ENCODE data around the gene PIGZ.

Gene PIGZ

GRCh38 chr3:196967412-196968232 is 1.0 kb downstream of the PIGZ start:
- no peak overlapping the region for H3K27ac ChIP-seq
- TF ChIP-seq FOXP2 (optimal IDR thresholded peaks at IDR 0.05; ENCODE audit: control extremely low read depth, extremely low read length, insufficient read depth) (no peak), POLR2AphosphoS5 (IDR thresholded peaks at IDR 0.05; ENCODE audit: borderline replicate concordance, low read depth, low read length) (no peak)
- no peaks in the 10 kb centered on the region for H3K36me3 ChIP-seq (ENCODE audit: insufficient read depth, low read length)
- DNase-seq (ENCODE audit: low read depth, low spot score), result no peak
- no peaks in the 10 kb centered on the region for H3K9me3 ChIP-seq (ENCODE audit: low read depth, low read length)
- H3K4me3 ChIP-seq, result peak overlapping the region; percentile 86
- peak overlapping the region; percentile 56 for H3K9ac ChIP-seq (ENCODE audit: insufficient read length)

- no peaks in the 10 kb centered on the region for H3K9me3 ChIP-seq (ENCODE audit: low read depth, low read length)
- H3K4me3 ChIP-seq, result no peak overlapping the region
- no peak for TF ChIP-seq POLR2AphosphoS5 (IDR thresholded peaks at IDR 0.05; ENCODE audit: borderline replicate concordance, low read depth, low read length)
- no peak for TF ChIP-seq EZH2 (IDR thresholded peaks at IDR 0.05)
- TF ChIP-seq FOXP2 (optimal IDR thresholded peaks at IDR 0.05; ENCODE audit: control extremely low read depth, extremely low read length, insufficient read depth), result no peak
- no peak overlapping the region for H3K27ac ChIP-seq
- no peak for DNase-seq (ENCODE audit: low read depth, low spot score)
- no peak overlapping the region for H3K9ac ChIP-seq (ENCODE audit: insufficient read length)
- no peaks in the 10 kb centered on the region for H3K36me3 ChIP-seq (ENCODE audit: insufficient read depth, low read length)
Observed at GRCh38 chr3:196966526-196967401, 1.9 kb downstream of the PIGZ start.

- TF ChIP-seq EZH2 (IDR thresholded peaks at IDR 0.05) (no peak), POLR2AphosphoS5 (IDR thresholded peaks at IDR 0.05; ENCODE audit: borderline replicate concordance, low read depth, low read length) (no peak), FOXP2 (optimal IDR thresholded peaks at IDR 0.05; ENCODE audit: control extremely low read depth, extremely low read length, insufficient read depth) (no peak)
- DNase-seq (ENCODE audit: low read depth, low spot score), result no peak
- Histone ChIP-seq H3K9me3 (ENCODE audit: low read depth, low read length) (no peaks in the 10 kb centered on the region), H3K27ac (no peak overlapping the region), H3K4me3 (no peak overlapping the region), H3K9ac (ENCODE audit: insufficient read length) (no peak overlapping the region), H3K36me3 (ENCODE audit: insufficient read depth, low read length) (no peaks in the 10 kb centered on the region)
Observed at GRCh38 chr3:196965804-196966173, 2.8 kb downstream of the PIGZ start.

- TF ChIP-seq FOXP2 (optimal IDR thresholded peaks at IDR 0.05; ENCODE audit: control extremely low read depth, extremely low read length, insufficient read depth) (no peak), EZH2 (IDR thresholded peaks at IDR 0.05) (no peak), POLR2AphosphoS5 (IDR thresholded peaks at IDR 0.05; ENCODE audit: borderline replicate concordance, low read depth, low read length) (no peak)
- no peak overlapping the region for H3K4me3 ChIP-seq
- no peaks in the 10 kb centered on the region for H3K9me3 ChIP-seq (ENCODE audit: low read depth, low read length)
- no peak overlapping the region for H3K9ac ChIP-seq (ENCODE audit: insufficient read length)
- no peak overlapping the region for H3K27ac ChIP-seq
- H3K36me3 ChIP-seq (ENCODE audit: insufficient read depth, low read length), result no peaks in the 10 kb centered on the region
- DNase-seq (ENCODE audit: low read depth, low spot score), result no peak
Observed at GRCh38 chr3:196965112-196965803, 3.4 kb downstream of the PIGZ start.

DNA sequence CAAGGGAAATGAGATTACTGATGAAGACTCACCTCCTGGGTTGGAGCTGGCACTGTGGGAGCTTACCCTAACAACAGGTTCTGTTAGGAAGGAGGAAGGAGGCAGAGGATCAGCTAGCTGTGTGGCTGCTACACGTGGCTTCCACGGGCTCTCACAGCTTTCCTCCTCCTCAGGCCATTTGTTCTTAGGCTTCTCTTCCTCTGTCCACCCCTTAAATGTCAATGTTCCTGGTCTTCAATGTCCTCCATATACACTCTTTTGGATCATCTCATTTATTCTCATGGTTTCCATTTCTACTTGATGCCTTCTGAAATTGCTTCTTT is 5.0 kb downstream of the PIGZ start:
- no peaks in the 10 kb centered on the region for H3K9me3 ChIP-seq (ENCODE audit: low read depth, low read length)
- H3K27ac ChIP-seq, result no peak overlapping the region
- no peak overlapping the region for H3K4me3 ChIP-seq
- no peaks in the 10 kb centered on the region for H3K36me3 ChIP-seq (ENCODE audit: insufficient read depth, low read length)
- DNase-seq (ENCODE audit: low read depth, low spot score), result no peak
- no peak overlapping the region for H3K9ac ChIP-seq (ENCODE audit: insufficient read length)
- TF ChIP-seq POLR2AphosphoS5 (IDR thresholded peaks at IDR 0.05; ENCODE audit: borderline replicate concordance, low read depth, low read length) (no peak), FOXP2 (optimal IDR thresholded peaks at IDR 0.05; ENCODE audit: control extremely low read depth, extremely low read length, insufficient read depth) (no peak)

DNA sequence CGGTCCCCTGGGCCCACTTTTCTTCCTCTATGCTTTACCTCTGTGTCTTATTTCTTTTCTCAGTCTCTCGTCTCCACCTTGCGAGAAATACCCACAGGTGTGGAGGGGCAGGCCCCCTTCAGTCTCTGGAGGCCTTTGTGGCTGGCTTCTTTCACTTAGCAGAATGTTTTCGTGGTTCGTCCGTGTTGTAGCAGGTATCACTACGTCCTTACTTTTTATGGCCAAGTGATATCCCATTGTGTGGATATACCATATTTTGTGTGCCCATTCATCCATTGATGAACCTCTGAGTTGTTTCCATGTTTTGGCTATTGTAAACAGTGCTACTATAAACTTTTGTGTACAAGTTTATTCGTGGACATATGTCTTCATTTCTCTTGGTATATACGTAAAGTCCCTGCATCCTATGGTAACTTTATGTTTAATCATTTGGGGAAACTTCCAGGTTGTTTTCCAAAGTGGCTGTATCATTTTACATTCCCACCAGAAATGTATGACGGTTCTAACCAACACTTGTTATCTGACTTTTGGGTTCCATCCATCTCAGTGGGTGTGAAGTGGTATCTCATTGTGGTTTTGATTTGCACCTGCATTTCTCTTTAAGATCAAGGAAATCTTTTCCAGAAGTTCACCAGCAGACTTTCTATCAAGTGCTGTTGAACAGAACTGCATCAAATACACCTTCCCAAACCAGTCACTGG is 5.6 kb downstream of the PIGZ start:
- DNase-seq (ENCODE audit: low read depth, low spot score), result no peak
- H3K36me3 ChIP-seq (ENCODE audit: insufficient read depth, low read length), result no peaks in the 10 kb centered on the region
- H3K27ac ChIP-seq, result no peak overlapping the region
- H3K4me3 ChIP-seq, result no peak overlapping the region
- TF ChIP-seq FOXP2 (optimal IDR thresholded peaks at IDR 0.05; ENCODE audit: control extremely low read depth, extremely low read length, insufficient read depth), result no peak
- no peak for TF ChIP-seq POLR2AphosphoS5 (IDR thresholded peaks at IDR 0.05; ENCODE audit: borderline replicate concordance, low read depth, low read length)
- TF ChIP-seq EZH2 (IDR thresholded peaks at IDR 0.05), result no peak
- H3K9me3 ChIP-seq (ENCODE audit: low read depth, low read length), result no peaks in the 10 kb centered on the region
- H3K9ac ChIP-seq (ENCODE audit: insufficient read length), result no peak overlapping the region

- H3K4me3 ChIP-seq, result no peak overlapping the region
- H3K36me3 ChIP-seq (ENCODE audit: insufficient read depth, low read length), result no peaks in the 10 kb centered on the region
- no peak overlapping the region for H3K9ac ChIP-seq (ENCODE audit: insufficient read length)
- TF ChIP-seq EZH2 (IDR thresholded peaks at IDR 0.05) (no peak), POLR2AphosphoS5 (IDR thresholded peaks at IDR 0.05; ENCODE audit: borderline replicate concordance, low read depth, low read length) (no peak), FOXP2 (optimal IDR thresholded peaks at IDR 0.05; ENCODE audit: control extremely low read depth, extremely low read length, insufficient read depth) (no peak)
- H3K27ac ChIP-seq, result no peak overlapping the region
- no peaks in the 10 kb centered on the region for H3K9me3 ChIP-seq (ENCODE audit: low read depth, low read length)
- DNase-seq (ENCODE audit: low read depth, low spot score), result no peak
Observed at GRCh38 chr3:196962108-196962929, 6.3 kb downstream of the PIGZ start.
